Activated naive CD8-positive, alpha-beta T cell treated with anti-CD3 and anti-CD28 coated beads for 36 hours (primary cell): ENCODE data around the gene DIDO1. TPM values are rescaled to one million over a fixed set of nuclear protein-coding genes. Genes with fewer than 3 reads are reported as not detected.
A peak's percentile ranks its signal among the peaks of the same experiment; 100 is the strongest.

Experiments used
- DNase-seq: peaks from one replicate; pipeline ENCODE4 v3.0.0; 2021
- H3K27ac Mint-ChIP-seq: one replicate; pipeline ENCODE4 v1.8.0; 2022; ENCODE audit warnings: mild to moderate bottlenecking, moderate library complexity, mixed read lengths
- H3K27me3 Mint-ChIP-seq: one replicate; pipeline ENCODE4 v1.8.0; 2022; ENCODE audit warnings: mild to moderate bottlenecking, mixed read lengths
- H3K36me3 Mint-ChIP-seq: one replicate; pipeline ENCODE4 v1.8.0; 2021; ENCODE audit warnings: mild to moderate bottlenecking, mixed read lengths
- H3K4me1 Mint-ChIP-seq: one replicate; pipeline ENCODE4 v1.8.0; 2021; ENCODE audit warnings: mixed read lengths
- H3K4me3 Mint-ChIP-seq: one replicate; pipeline ENCODE4 v1.8.0; 2022; ENCODE audit warnings: mild to moderate bottlenecking, moderate library complexity, mixed read lengths
- H3K9me3 Mint-ChIP-seq: one replicate; pipeline ENCODE4 v1.8.0; 2022; ENCODE audit warnings: mixed read lengths
- total RNA-seq, 2 experiments: library from RNA; stranded (reverse); gene quantifications; one replicate each; pipeline ENCODE4 v1.2.3, GENCODE V29; 2021

Gene DIDO1
- total RNA-seq, 2 experiments from 2014 or later, result 46.3 to 47.2 TPM

DNA sequence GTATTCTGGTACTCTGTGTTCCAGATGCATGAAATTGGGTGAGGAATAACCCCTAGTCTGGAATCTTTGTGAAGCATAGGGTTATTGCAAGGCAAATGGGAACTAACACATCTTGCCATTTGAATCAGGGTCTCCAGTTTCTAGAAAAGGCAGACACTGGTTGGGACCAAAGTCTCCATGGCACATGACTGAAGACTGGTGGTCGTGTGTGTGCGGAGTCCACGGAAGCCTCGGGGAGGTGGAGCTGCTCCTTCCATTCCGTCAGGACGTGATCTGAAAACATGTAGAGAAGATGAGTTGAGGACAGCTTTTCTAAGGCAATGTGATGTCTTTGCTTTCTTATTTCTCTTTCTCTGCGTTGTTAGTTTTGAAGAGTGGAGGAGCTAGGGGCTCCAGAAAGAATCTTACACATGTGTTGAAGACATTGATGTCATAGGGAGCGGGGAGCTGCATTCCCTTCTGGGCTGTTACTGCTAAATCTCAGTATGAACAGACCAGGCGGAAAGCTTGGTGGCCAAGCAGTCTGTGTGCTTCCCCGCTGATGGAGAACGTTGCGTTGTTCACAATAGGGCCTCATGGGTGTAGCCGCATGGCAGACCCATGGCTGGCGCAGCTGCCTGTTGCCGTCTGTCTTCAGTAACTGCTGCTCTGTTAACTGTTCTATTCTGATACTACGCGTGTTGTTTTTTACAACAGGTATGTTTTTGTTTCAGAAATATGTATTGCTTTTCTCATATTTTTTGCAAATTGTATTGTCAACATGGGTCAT lies 21.4 kb upstream of the DIDO1 start:
- peaks cover 2% of the 10 kb centered on the region for H3K9me3 Mint-ChIP-seq
- no peak for DNase-seq
- peaks cover 28% of the 10 kb centered on the region for H3K36me3 Mint-ChIP-seq
- no peaks in the 10 kb centered on the region for H3K27me3 Mint-ChIP-seq
- H3K4me1 Mint-ChIP-seq, result peaks cover 7% of the 10 kb centered on the region
- H3K27ac Mint-ChIP-seq, result no peak overlapping the region
- no peak overlapping the region for H3K4me3 Mint-ChIP-seq

DNA sequence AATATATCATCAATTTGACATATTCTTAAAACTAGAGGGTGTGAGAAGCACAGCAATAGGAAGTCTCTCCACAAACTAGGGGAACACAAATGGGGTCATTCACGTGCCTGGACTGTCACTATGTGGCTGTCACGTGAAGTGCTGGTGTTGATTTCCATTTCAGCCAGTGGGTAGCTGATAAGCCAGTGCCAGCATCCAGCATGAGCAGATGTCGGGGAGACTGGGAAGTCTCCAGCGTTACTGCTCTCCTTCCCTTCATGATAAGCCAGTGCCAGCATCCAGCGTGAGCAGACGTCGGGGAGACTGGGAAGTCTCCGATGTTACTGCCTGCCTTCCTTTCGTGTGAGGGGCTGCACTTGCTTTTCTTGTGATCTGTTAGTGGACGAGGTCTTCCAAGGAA lies 20.6 kb upstream of the DIDO1 start:
- Mint-ChIP-seq H3K4me3 (no peak overlapping the region), H3K27me3 (no peaks in the 10 kb centered on the region), H3K4me1 (peaks cover 7% of the 10 kb centered on the region), H3K36me3 (peaks cover 28% of the 10 kb centered on the region), H3K27ac (peak overlapping the region; percentile 8), H3K9me3 (peaks cover 2% of the 10 kb centered on the region)
- DNase-seq, result no peak

DNA sequence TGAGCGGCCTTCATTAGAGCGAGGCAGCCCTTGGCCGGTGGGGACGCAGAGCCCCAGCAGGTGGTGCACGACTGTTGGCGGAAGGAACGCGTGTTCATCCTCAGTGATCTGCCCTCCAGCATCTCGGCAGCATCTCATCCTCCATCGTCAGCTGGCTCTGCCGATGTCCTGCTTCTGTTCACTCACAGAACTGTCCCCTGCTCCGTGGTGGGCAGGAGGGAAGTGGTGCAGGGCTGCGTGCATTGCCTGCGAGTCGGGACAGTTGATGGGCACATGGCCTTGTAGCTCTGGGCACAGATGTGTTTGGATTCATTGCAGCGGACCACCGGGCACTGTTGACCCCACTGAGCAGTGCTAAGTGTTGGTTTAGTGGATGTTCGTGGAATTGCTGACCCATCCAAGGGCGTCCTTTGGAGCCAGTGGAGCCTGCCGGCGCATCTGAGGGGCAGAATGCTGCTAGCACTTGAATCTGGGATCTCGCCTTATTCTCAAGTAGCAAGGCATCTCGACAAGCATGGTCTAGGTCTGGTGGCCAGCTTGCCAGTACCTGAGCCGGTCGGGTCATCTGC lies 19.6 kb upstream of the DIDO1 start:
- peaks cover 32% of the 10 kb centered on the region for H3K36me3 Mint-ChIP-seq
- peaks cover 2% of the 10 kb centered on the region for H3K9me3 Mint-ChIP-seq
- no peaks in the 10 kb centered on the region for H3K27me3 Mint-ChIP-seq
- no peak overlapping the region for H3K4me3 Mint-ChIP-seq
- DNase-seq, result no peak
- no peak overlapping the region for H3K27ac Mint-ChIP-seq
- peaks cover 15% of the 10 kb centered on the region for H3K4me1 Mint-ChIP-seq

- Mint-ChIP-seq H3K36me3 (peaks cover 23% of the 10 kb centered on the region), H3K4me3 (no peak overlapping the region), H3K4me1 (peaks cover 21% of the 10 kb centered on the region), H3K9me3 (peaks cover 2% of the 10 kb centered on the region), H3K27me3 (no peaks in the 10 kb centered on the region), H3K27ac (no peak overlapping the region)
- DNase-seq, result no peak
Measured at GRCh38 chr20:62944746-62945145, 18.4 kb upstream of the DIDO1 start.

DNA sequence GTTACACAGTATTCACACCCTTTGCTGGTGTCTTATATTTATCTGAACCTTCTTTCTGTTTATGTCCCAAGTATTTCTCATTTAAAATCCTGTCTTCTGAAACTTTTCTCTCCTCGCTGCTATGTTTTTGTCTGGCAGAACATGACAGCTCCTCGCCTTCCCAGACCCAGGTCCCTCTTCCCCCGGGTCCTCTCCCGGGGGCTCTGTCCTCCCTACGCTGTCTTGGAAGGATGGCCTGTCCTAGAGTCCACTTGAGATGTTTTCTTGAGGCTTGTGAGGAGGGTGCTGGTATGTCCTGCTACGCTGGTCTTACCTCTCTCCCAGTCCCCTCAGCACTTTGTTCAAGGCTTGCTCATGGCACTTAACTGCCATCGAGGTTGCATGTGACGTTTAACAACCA lies 17.9 kb upstream of the DIDO1 start:
- H3K4me3 Mint-ChIP-seq, result no peak overlapping the region
- no peak for DNase-seq
- no peak overlapping the region for H3K27ac Mint-ChIP-seq
- H3K27me3 Mint-ChIP-seq, result no peaks in the 10 kb centered on the region
- peaks cover 21% of the 10 kb centered on the region for H3K36me3 Mint-ChIP-seq
- H3K4me1 Mint-ChIP-seq, result peaks cover 27% of the 10 kb centered on the region
- peaks cover 2% of the 10 kb centered on the region for H3K9me3 Mint-ChIP-seq

DNA sequence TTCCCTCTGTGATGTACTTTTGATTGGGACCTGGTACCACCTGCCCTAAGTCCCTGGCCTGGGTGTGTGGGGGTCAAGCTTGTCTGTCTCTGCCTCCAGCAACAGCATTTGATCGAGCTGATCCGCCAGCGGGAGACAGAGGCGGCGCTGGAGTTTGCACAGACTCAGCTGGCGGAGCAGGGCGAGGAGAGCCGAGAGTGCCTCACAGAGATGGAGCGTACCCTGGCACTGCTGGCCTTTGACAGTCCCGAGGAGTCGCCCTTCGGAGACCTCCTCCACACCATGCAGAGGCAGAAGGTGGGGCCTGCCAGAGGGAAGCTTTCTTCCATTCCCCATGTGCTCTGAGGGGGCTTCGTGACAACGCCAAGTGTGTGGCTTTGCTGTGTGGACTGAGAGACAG lies 17.1 kb upstream of the DIDO1 start:
- DNase-seq, result no peak
- H3K4me1 Mint-ChIP-seq, result peaks cover 28% of the 10 kb centered on the region
- no peak overlapping the region for H3K27ac Mint-ChIP-seq
- H3K4me3 Mint-ChIP-seq, result no peak overlapping the region
- H3K36me3 Mint-ChIP-seq, result peaks cover 20% of the 10 kb centered on the region
- H3K27me3 Mint-ChIP-seq, result no peaks in the 10 kb centered on the region
- H3K9me3 Mint-ChIP-seq, result no peaks in the 10 kb centered on the region

DNA sequence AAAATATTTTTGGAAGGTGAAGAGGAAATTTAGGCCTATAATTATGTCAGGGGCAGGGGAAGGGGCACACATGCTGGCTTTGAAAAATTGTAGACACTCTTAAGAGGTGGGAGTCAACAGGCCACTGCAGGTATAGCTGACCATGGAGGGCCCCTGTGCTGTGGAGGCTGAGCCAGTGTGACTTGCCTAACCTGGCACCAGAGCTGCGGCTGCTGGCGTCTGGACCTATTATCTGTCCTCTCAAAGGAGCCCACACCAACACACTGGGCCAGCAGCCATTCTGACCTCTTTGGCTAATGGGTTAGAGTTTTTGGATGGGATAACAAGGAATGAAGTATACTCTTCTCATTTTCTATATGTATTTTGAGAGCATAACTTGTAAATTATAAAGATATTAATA lies 16.2 kb upstream of the DIDO1 start:
- DNase-seq, result no peak
- Mint-ChIP-seq H3K4me1 (peaks cover 28% of the 10 kb centered on the region), H3K36me3 (peaks cover 18% of the 10 kb centered on the region), H3K9me3 (no peaks in the 10 kb centered on the region), H3K27ac (no peak overlapping the region), H3K27me3 (no peaks in the 10 kb centered on the region), H3K4me3 (no peak overlapping the region)

DNA sequence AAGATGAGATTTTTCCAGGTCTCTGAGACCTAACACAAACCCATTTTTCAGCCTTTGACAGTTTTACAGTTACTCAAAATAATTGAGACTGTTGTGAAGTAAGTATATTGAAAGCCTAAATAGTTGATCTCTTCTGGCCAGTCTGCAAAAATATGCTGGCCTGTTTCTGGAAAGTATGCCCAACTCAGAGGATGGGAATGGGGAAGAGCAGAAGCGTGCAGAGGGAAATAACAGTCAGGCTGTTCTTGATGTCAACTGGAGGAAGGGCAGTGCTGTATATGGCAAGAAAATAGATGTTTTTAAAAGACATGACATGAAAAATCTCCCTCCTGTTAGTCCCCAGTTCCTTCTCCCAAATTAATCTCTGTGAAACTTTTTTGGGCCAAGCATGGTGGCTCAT lies 15.5 kb upstream of the DIDO1 start:
- peaks cover 29% of the 10 kb centered on the region for H3K4me1 Mint-ChIP-seq
- H3K27ac Mint-ChIP-seq, result peak overlapping the region; percentile 49
- H3K9me3 Mint-ChIP-seq, result no peaks in the 10 kb centered on the region
- no peak overlapping the region for H3K4me3 Mint-ChIP-seq
- peaks cover 22% of the 10 kb centered on the region for H3K36me3 Mint-ChIP-seq
- DNase-seq, result no peak
- no peaks in the 10 kb centered on the region for H3K27me3 Mint-ChIP-seq

DNA sequence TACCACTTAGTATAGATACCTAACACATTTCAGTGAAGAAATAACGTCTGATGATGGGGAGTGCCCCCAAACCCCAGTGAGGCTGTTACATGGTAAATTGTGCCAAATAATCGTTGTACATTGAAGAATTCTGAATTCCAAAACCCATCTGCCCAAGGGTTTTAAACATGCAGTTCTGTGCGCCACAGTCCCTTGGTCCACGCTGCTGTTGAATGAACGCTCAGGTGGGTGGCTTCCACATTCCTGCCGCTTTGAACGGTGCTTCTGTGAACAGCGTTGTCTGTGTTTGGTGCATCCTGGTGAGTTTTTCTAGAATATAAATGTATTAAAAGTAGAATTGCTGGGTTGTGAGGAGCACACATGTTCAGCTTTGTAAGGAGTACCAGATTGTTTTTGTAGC lies 14.6 kb upstream of the DIDO1 start:
- H3K27ac Mint-ChIP-seq, result no peak overlapping the region
- H3K4me3 Mint-ChIP-seq, result no peak overlapping the region
- no peak for DNase-seq
- peaks cover 30% of the 10 kb centered on the region for H3K4me1 Mint-ChIP-seq
- no peaks in the 10 kb centered on the region for H3K27me3 Mint-ChIP-seq
- no peaks in the 10 kb centered on the region for H3K9me3 Mint-ChIP-seq
- peaks cover 20% of the 10 kb centered on the region for H3K36me3 Mint-ChIP-seq

DNA sequence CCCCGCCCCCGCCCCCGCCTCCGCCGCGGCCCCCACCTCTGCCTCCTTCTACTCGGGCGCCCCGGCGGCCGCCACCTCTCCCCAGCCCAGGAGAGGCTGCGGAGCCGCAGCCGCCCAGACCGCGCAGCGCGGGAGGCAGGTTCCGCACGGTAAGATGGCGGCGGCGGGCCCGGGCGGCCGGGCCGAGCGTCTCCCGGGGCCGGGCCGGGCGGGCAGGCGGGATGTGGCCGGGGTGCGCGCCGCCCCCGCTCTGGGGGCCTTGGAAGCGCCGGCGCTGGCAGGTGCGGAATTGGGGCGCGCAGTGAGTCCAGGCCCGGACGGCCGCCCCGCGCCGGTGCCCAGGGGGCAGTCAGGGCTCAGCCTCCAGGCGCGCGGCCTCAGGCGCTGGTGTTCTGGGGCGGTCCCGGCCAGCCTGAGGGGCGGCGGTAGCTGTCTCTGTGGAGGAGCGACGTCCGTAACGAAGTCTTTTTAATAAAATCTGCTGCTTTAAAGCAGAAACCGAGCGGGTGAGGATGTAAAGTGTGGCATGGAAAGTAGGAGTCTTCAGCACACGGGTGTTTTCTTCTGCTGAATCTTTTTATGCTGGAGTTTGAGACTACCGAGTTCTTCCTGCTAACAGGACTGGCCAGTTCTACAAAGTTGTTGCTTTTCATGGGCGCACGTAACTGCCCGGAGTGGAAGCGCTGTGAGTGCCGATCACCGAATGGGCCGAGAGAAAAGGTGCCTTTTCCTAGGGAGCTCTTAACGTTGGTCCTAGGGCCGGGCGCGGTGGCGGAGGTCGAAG lies 12.0 kb upstream of the DIDO1 start, which contains the start of gene GID8:
TSS of gene GID8 (plus strand) at position 43 of the 784 bp plus-strand sequence. CDS start 3,356 bp downstream, outside the sequence.
- Mint-ChIP-seq H3K27ac (peak within 1 kb of the TSS; percentile 98), H3K4me1 (peaks cover 30% of the 10 kb centered on the region), H3K9me3 (no peaks in the 10 kb centered on the region), H3K4me3 (peak within 1 kb of the TSS; percentile 93), H3K27me3 (no peaks in the 10 kb centered on the region), H3K36me3 (peaks cover 20% of the 10 kb centered on the region)
- peak; percentile 71 for DNase-seq

GRCh38 chr20:62937268-62938104 lies 11.2 kb upstream of the DIDO1 start:
- Mint-ChIP-seq H3K4me1 (peaks cover 32% of the 10 kb centered on the region), H3K9me3 (no peaks in the 10 kb centered on the region), H3K27ac (peak overlapping the region; percentile 98), H3K36me3 (peaks cover 22% of the 10 kb centered on the region), H3K27me3 (no peaks in the 10 kb centered on the region), H3K4me3 (no peak overlapping the region)
- DNase-seq, result peak; percentile 98

- Mint-ChIP-seq H3K27me3 (no peaks in the 10 kb centered on the region), H3K36me3 (peaks cover 18% of the 10 kb centered on the region), H3K27ac (no peak overlapping the region), H3K4me3 (no peak overlapping the region), H3K4me1 (peaks cover 28% of the 10 kb centered on the region), H3K9me3 (no peaks in the 10 kb centered on the region)
- no peak for DNase-seq
Measured at GRCh38 chr20:62935968-62936585, 9.8 kb upstream of the DIDO1 start.

GRCh38 chr20:62935204-62935967 lies 9.1 kb upstream of the DIDO1 start:
- Mint-ChIP-seq H3K4me3 (no peak overlapping the region), H3K36me3 (peaks cover 18% of the 10 kb centered on the region), H3K9me3 (no peaks in the 10 kb centered on the region), H3K27ac (no peak overlapping the region), H3K4me1 (peaks cover 28% of the 10 kb centered on the region), H3K27me3 (no peaks in the 10 kb centered on the region)
- DNase-seq, result no peak

DNA sequence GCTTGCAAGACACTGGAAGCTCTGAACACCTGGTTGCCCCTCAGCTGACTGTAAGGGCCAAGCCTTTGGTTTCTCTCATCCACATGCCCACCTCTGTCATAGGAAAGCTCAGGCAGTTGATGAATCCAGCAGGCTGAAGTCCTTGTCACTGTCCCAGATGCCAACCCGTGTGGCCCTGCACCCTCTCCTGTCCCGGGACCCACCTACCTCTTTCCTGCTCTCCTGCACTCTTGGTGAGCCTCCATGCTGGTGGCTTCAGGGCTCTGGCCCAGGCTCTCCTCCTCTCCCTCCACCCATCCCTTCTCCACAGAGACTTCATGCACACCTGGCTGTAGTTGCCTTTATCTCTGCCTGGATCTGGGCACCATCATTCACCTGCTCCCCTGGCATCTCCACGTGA lies 7.7 kb upstream of the DIDO1 start:
- H3K27me3 Mint-ChIP-seq, result no peaks in the 10 kb centered on the region
- no peak overlapping the region for H3K4me3 Mint-ChIP-seq
- H3K9me3 Mint-ChIP-seq, result no peaks in the 10 kb centered on the region
- DNase-seq, result no peak
- H3K36me3 Mint-ChIP-seq, result peaks cover 14% of the 10 kb centered on the region
- H3K4me1 Mint-ChIP-seq, result peaks cover 26% of the 10 kb centered on the region
- no peak overlapping the region for H3K27ac Mint-ChIP-seq
